H1 (cell line): Measurements from ENCODE around the gene KIF22.

ENCODE experiments used
- CTCF ChIP-seq, 3 experiments: IDR thresholded peaks; 1 replicate in 2 of 3; 2 replicates in 1 of 3; pipeline versions ENCODE4 v1.5.1 to v1.6.1; 2011; ENCODE audit warnings: low read length in 3 of 3, mild to moderate bottlenecking in 3 of 3, inconsistent platforms in 2 of 3, low read depth in 1 of 3, moderate library complexity in 1 of 3; ENCODE audit not compliant: insufficient read depth in 1 of 3; ENCODE audit errors: control extremely low read depth in 1 of 3
- POLR2A ChIP-seq, 2 experiments: IDR thresholded peaks; 1 replicate in 1 of 2; 2 replicates in 1 of 2; pipeline ENCODE4 v1.6.1; 2011; ENCODE audit warnings: low read depth in 2 of 2, low read length in 2 of 2, mild to moderate bottlenecking in 2 of 2; ENCODE audit errors: control extremely low read depth in 1 of 2
- RFX5 ChIP-seq: IDR thresholded peaks from 2 replicates; pipeline ENCODE4 v1.6.1; 2011; ENCODE audit warnings: low read depth, low read length, improper control_type of control experiment, borderline replicate concordance
- SUZ12 ChIP-seq: fragments of 200-600 bp; sonication (generic); IDR thresholded peaks from 2 replicates; pipeline ENCODE4 v1.6.1; 2012; ENCODE audit warnings: mild to moderate bottlenecking, inconsistent platforms, low read length, moderate library complexity, mixed read lengths

- no peak for TF ChIP-seq CTCF (IDR thresholded peaks at IDR 0.05; ENCODE audit: control extremely low read depth in 1 of 3, insufficient read depth in 1 of 3, low read depth in 1 of 3, low read length in 3 of 3)
- no peak for TF ChIP-seq RFX5
- no peak for TF ChIP-seq SUZ12
- TF ChIP-seq POLR2A (IDR thresholded peaks at IDR 0.05; ENCODE audit: control extremely low read depth in 1 of 2, low read depth in 2 of 2, low read length in 2 of 2): no peak
Observed at GRCh38 chr16:29820730-29821642, 30.4 kb downstream of the KIF22 start.
